Measurements from ENCODE around the gene VPS29. TPM values are rescaled to one million over a fixed set of nuclear protein-coding genes. Genes with fewer than 3 reads are reported as not detected.

The VPS29 gene
- total and polyA plus RNA-seq, 2 experiments from 2014 or later = 39.1 to 115 TPM

DNA sequence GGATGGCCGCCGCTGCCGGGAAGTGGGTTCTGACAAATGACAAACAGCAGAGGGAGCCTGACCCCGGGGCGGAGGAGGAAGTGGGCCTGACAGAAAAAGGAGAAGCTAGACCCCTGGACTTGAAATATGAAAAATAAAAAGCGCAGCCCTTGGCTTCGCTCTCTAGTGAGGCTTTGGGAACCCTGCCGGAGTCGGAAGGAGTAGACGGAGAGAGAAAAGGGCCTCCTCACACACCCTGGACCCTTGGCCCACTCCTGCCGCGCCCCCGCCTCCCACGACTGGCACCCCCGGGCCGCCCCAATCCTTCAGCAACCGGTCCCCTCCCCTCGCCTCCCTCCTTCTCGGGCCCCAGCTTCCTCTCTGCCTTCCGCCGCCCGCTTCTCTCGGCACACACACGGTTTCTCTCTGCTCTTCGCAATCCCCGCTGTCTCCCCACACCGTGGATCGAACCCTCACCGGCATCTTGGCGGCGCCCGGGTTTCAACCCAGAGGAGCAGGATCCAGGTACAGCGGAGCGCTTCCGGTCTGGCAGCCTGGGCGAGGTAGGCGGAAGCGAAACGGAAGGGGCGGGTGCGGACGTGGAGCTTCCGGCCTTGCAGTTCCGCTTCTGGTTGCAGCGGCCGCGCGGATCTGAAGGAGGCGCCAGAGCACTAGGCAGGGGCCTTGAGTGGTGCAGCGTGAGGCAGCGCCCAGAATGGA, 52.0 kb downstream of the VPS29 start, which contains the start of gene ARPC3 (continued):
- TF ChIP-seq, protein P1, sequence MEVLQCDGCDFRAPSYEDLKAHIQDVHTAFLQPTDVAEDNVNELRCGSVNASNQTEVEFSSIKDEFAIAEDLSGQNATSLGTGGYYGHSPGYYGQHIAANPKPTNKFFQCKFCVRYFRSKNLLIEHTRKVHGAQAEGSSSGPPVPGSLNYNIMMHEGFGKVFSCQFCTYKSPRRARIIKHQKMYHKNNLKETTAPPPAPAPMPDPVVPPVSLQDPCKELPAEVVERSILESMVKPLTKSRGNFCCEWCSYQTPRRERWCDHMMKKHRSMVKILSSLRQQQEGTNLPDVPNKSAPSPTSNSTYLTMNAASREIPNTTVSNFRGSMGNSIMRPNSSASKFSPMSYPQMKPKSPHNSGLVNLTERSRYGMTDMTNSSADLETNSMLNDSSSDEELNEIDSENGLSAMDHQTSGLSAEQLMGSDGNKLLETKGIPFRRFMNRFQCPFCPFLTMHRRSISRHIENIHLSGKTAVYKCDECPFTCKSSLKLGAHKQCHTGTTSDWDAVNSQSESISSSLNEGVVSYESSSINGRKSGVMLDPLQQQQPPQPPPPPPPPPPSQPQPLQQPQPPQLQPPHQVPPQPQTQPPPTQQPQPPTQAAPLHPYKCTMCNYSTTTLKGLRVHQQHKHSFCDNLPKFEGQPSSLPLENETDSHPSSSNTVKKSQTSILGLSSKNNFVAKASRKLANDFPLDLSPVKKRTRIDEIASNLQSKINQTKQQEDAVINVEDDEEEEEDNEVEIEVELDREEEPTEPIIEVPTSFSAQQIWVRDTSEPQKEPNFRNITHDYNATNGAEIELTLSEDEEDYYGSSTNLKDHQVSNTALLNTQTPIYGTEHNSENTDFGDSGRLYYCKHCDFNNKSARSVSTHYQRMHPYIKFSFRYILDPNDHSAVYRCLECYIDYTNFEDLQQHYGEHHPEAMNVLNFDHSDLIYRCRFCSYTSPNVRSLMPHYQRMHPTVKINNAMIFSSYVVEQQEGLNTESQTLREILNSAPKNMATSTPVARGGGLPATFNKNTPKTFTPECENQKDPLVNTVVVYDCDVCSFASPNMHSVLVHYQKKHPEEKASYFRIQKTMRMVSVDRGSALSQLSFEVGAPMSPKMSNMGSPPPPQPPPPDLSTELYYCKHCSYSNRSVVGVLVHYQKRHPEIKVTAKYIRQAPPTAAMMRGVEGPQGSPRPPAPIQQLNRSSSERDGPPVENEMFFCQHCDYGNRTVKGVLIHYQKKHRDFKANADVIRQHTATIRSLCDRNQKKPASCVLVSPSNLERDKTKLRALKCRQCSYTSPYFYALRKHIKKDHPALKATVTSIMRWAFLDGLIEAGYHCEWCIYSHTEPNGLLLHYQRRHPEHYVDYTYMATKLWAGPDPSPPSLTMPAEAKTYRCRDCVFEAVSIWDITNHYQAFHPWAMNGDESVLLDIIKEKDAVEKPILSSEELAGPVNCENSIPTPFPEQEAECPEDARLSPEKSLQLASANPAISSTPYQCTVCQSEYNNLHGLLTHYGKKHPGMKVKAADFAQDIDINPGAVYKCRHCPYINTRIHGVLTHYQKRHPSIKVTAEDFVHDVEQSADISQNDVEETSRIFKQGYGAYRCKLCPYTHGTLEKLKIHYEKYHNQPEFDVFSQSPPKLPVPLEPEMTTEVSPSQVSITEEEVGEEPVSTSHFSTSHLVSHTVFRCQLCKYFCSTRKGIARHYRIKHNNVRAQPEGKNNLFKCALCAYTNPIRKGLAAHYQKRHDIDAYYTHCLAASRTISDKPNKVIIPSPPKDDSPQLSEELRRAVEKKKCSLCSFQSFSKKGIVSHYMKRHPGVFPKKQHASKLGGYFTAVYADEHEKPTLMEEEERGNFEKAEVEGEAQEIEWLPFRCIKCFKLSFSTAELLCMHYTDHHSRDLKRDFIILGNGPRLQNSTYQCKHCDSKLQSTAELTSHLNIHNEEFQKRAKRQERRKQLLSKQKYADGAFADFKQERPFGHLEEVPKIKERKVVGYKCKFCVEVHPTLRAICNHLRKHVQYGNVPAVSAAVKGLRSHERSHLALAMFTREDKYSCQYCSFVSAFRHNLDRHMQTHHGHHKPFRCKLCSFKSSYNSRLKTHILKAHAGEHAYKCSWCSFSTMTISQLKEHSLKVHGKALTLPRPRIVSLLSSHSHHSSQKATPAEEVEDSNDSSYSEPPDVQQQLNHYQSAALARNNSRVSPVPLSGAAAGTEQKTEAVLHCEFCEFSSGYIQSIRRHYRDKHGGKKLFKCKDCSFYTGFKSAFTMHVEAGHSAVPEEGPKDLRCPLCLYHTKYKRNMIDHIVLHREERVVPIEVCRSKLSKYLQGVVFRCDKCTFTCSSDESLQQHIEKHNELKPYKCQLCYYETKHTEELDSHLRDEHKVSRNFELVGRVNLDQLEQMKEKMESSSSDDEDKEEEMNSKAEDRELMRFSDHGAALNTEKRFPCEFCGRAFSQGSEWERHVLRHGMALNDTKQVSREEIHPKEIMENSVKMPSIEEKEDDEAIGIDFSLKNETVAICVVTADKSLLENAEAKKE (CRISPR knock-in tag; IDR thresholded peaks at IDR 0.05) = no peak
- TF ChIP-seq, protein P2, sequence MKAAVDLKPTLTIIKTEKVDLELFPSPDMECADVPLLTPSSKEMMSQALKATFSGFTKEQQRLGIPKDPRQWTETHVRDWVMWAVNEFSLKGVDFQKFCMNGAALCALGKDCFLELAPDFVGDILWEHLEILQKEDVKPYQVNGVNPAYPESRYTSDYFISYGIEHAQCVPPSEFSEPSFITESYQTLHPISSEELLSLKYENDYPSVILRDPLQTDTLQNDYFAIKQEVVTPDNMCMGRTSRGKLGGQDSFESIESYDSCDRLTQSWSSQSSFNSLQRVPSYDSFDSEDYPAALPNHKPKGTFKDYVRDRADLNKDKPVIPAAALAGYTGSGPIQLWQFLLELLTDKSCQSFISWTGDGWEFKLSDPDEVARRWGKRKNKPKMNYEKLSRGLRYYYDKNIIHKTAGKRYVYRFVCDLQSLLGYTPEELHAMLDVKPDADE (IDR thresholded peaks at IDR 0.05) = peak; percentile 74
- TF ChIP-seq POLR2AphosphoS5 (IDR thresholded peaks at IDR 0.05; ENCODE audit: low read depth) (peak; percentile 85), ZNF114 (CRISPR knock-in tag; IDR thresholded peaks at IDR 0.05) (no peak), EZH2phosphoT487 (IDR thresholded peaks at IDR 0.05; ENCODE audit: unreplicated experiment) (no peak), EZH2 (IDR thresholded peaks at IDR 0.05; ENCODE audit: low read depth, unreplicated experiment) (no peak)

DNA sequence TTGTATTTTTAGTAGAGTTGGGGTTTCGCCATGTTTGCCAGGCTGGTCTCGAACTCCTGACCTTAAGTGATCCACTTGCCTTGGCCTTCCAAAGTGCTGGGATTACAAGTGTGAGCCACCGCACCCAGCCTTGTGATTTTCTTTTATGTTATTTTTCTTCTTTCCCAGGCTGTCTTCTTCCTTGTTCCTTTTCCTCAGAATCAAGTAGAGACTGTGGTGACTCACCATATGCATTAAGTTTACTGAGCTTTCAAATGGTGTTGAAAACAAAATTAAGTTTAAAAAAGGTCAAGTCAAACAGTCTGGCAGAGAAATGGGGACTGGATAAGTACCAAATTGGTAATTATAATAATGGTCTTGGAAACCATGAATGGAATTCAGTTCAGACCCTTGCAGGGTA, 57.5 kb downstream of the VPS29 start:
- Mint-ChIP-seq H3K4me1 (peaks cover 2% of the 10 kb centered on the region; the same call in 1 of the 3 replicates), H3K4me3 (no peak overlapping the region), H3K27ac (no peak overlapping the region), H3K27me3 (ENCODE audit: insufficient read depth, low read depth, poor library complexity) (peaks cover 2% of the 10 kb centered on the region), H3K36me3 (ENCODE audit: low read depth) (peaks cover 28% of the 10 kb centered on the region), H3K9me3 (no peaks in the 10 kb centered on the region)
- Histone ChIP-seq H3K9me2 (ENCODE audit: insufficient read depth) (no peaks in the 10 kb centered on the region), H3K4me3 (no peak overlapping the region), H4K20me1 (replicated peaks; ENCODE audit: insufficient read depth) (peaks cover 13% of the 10 kb centered on the region; the same call in 1 of the 2 replicates), H3K36me3 (ENCODE audit: insufficient read depth) (peaks cover 27% of the 10 kb centered on the region), H3K4me1 (ENCODE audit: insufficient read depth) (no peaks in the 10 kb centered on the region), H3F3A (replicated peaks; ENCODE audit: low read depth) (no peaks in the 10 kb centered on the region; the same call in 1 of the 2 replicates), H2AFZ (no peak overlapping the region), H3K79me2 (replicated peaks; ENCODE audit: insufficient read depth) (peaks cover 29% of the 10 kb centered on the region), H3K4me2 (no peak overlapping the region), H3K27ac (ENCODE audit: low read depth) (no peak overlapping the region), H3K27me3 (ENCODE audit: insufficient read depth) (no peaks in the 10 kb centered on the region)
- ATAC-seq (no peak), DNase-seq (ENCODE audit: low spot score) (no peak)
- no peak for TF ChIP-seq STAT1 (IDR thresholded peaks at IDR 0.05; ENCODE audit: unreplicated experiment)
- TF ChIP-seq, protein P1 (CRISPR knock-in tag; IDR thresholded peaks at IDR 0.05) = no peak
- no peak for TF ChIP-seq ZNF331 (CRISPR knock-in tag; IDR thresholded peaks at IDR 0.05; ENCODE audit: low read depth)
